Tibial artery (tissue), 4 donors: ENCODE results near the gene DGKI.

Experiments used
- DNase-seq, 2 donors: peaks; one replicate each; pipeline ENCODE4 v3.0.0-alpha.2; 2019
- H3K27ac ChIP-seq, 2 donors: fragments of 200-600 bp; sonication (generic) in 1 of 2; 1 replicate in 1 of 2; 2 replicates in 1 of 2; pipeline ENCODE4 v1.5.1; 2018 to 2019; ENCODE audit warnings: mild to moderate bottlenecking in 1 of 2
- H3K27me3 ChIP-seq, 2 donors: fragments of 200-600 bp; sonication (generic) in 1 of 2; one replicate each; pipeline versions ENCODE4 v1.5.1 to v1.6.0; 2016 to 2019
- H3K36me3 ChIP-seq, 3 donors: fragments of 200-600 bp; sonication (generic) in 2 of 3; one replicate each; pipeline ENCODE4 v1.5.1; 2016 to 2019; ENCODE audit warnings: mild to moderate bottlenecking in 2 of 3
- H3K4me1 ChIP-seq, 4 donors: fragments of 200-600 bp; sonication (generic) in 2 of 4; 1 replicate in 3 of 4; 2 replicates in 1 of 4; pipeline ENCODE4 v1.5.1; 2016 to 2019
- H3K4me3 ChIP-seq, 2 donors: fragments of 200-600 bp; sonication (generic) in 1 of 2; 1 replicate in 1 of 2; 2 replicates in 1 of 2; pipeline ENCODE4 v1.5.1; 2018 to 2019; ENCODE audit warnings: mild to moderate bottlenecking in 2 of 2
- H3K9me3 ChIP-seq, 3 donors: fragments of 200-600 bp; sonication (generic) in 1 of 3; one replicate each; pipeline ENCODE4 v1.5.1; 2016 to 2019
- CTCF ChIP-seq, 2 experiments: fragments of 200-600 bp in 1 of 2; fragments of 450-650 bp in 1 of 2; IDR thresholded peaks; one replicate each; pipeline ENCODE4 v1.5.1; 2017 to 2019; ENCODE audit warnings: antibody characterized with exemption in 2 of 2, mild to moderate bottlenecking in 1 of 2, moderate library complexity in 1 of 2
- intact Hi-C: fragments of 100-400 bp; cut with DNase I; formaldehyde crosslinking; loops from one replicate; pipeline ENCODE4 v1.15.0; 2023; ENCODE audit warnings: low total_unique reads

The DGKI gene

DNA sequence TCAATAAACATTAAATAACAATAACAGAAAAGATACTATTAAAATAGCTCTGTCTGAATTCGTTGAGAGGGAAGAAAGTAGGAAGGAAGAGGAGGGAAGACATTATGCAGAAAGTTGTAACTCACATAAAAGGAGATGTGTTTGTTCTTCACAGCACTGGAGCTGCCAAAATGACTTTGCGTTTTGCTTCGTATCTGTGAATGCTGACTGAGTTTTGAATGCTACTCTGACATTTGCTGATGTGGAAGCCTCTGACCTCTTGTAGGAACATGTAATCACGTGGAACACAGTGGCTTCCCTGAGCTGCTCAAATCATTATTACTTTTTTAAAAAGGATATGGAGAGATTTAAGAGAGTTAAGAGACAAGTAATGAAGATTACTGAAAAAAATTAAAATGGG, 15.6 kb upstream of the DGKI start:
- H3K27me3 ChIP-seq, result no peaks in the 10 kb centered on the region
- H3K27ac ChIP-seq, result no peak overlapping the region
- H3K4me3 ChIP-seq, result no peak overlapping the region
- H3K9me3 ChIP-seq, result no peaks in the 10 kb centered on the region
- TF ChIP-seq CTCF (IDR thresholded peaks at IDR 0.05), result no peak
- intact Hi-C loops, result no loop called here
- no peaks in the 10 kb centered on the region for H3K4me1 ChIP-seq
- peaks cover 29 to 48% (median 35%) of the 10 kb centered on the region in 3 donors for H3K36me3 ChIP-seq
- no peak for DNase-seq

- Histone ChIP-seq H3K27ac (no peak overlapping the region), H3K4me3 (no peak overlapping the region), H3K27me3 (no peaks in the 10 kb centered on the region), H3K9me3 (no peaks in the 10 kb centered on the region), H3K4me1 (no peaks in the 10 kb centered on the region), H3K36me3 (peaks cover 17 to 34% (median 19%) of the 10 kb centered on the region in 3 donors)
- DNase-seq, result no peak
- intact Hi-C loops, result no loop called here
- TF ChIP-seq CTCF (IDR thresholded peaks at IDR 0.05), result no peak
These were observed 13.8 kb upstream of the DGKI start for GRCh38 chr7:137860542-137860941.

DNA sequence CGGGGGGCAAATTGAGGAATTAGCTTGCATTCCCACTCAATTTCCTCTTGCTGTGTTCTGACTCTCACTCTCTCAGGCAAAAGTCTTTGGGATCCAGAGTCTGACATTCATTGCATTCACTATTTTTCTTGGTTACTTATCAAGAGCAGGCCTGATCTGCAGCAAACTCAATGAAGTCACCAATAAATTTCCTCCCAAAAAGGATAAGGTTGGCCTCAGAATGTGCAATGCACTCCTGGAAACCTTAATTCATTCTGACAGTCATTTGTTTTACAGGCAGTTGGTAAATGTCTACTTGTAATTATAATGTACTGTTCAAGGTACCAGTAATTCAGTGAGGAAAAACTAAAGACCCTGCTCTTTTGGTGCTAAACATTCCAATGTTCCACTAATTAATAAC, 6.3 kb upstream of the DGKI start:
- H3K4me3 ChIP-seq, result no peak overlapping the region
- H3K9me3 ChIP-seq, result no peaks in the 10 kb centered on the region
- TF ChIP-seq CTCF (IDR thresholded peaks at IDR 0.05), result no peak
- no peaks in the 10 kb centered on the region for H3K36me3 ChIP-seq
- no peak for DNase-seq
- intact Hi-C loops, result no loop called here
- H3K27ac ChIP-seq, result no peak overlapping the region
- H3K4me1 ChIP-seq, result no peaks in the 10 kb centered on the region
- H3K27me3 ChIP-seq, result no peaks in the 10 kb centered on the region

DNA sequence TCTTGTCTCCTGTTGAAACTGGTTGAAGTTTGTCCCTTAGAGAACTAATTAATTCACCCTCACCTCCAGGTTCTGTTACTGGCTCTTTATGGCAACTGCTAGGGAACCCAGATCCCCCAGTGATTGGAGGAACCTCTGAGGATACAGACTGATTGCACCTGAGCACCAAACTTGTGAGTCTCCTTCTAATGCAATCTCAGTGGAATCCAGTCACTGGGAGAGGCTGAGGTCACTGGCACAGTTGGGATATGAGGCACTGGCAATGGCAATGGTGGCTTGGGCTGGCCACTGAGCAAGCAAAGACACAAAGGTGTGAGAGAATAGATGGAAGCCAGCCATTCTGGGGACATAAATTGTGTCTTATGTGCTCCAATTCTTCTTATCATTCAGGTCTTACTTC, 5.3 kb upstream of the DGKI start:
- Histone ChIP-seq H3K9me3 (no peaks in the 10 kb centered on the region), H3K27ac (no peak overlapping the region), H3K4me3 (no peak overlapping the region), H3K4me1 (peaks cover 0 to 7% (median 4%) of the 10 kb centered on the region in 4 donors), H3K36me3 (no peaks in the 10 kb centered on the region), H3K27me3 (peaks cover 0 to 2% of the 10 kb centered on the region in 2 donors)
- intact Hi-C loops, result no loop called here
- no peak for DNase-seq
- no peak for TF ChIP-seq CTCF (IDR thresholded peaks at IDR 0.05)

DNA sequence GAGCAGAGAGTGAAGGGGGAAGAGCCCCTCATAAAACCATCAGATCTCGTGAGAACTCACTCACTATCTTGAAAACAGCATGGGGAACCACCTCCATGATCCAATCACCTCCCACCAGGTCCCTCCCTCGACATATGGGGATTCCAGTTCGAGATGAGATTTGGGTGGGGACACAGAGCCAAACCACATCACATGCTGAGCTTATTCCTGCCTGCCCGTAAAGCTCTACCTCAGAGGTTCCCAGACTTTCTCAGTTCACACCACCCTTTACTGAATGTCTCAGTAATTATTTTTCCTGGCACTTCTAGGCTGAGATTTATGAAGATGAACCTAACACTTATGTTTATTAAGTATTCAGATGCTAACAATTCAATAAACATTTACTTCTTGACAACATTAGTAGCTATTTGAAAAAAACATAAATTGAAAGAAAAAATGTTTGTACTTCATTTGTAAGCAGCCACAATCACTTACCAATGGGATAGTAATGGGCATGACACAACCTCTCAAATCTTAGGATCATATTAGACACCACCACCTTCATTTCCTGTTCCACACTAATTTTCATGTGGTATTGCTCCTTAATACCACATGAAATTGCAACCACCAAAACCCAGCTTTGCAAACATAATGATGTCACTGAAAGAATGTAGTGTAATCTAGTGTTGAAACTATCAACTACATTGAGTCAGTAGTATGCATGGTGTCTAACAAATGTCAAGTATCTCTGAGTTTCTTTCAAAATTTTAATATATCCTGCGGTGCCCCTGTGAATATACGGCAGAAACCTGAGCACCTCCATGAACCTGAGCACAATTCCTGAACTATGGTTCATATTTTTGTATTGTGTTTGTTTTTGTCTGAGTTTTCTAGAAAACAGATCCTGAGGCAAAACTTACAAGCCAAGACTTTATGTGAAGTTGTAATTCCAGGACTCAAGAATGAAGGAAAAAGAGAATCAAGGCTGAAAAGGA, 4.5 kb upstream of the DGKI start:
- H3K27me3 ChIP-seq, result peaks cover 0 to 7% of the 10 kb centered on the region in 2 donors
- no peaks in the 10 kb centered on the region for H3K9me3 ChIP-seq
- no peak overlapping the region for H3K27ac ChIP-seq
- peaks cover 0 to 13% (median 10%) of the 10 kb centered on the region in 4 donors for H3K4me1 ChIP-seq
- no peaks in the 10 kb centered on the region for H3K36me3 ChIP-seq
- no peak for DNase-seq
- no peak for TF ChIP-seq CTCF (IDR thresholded peaks at IDR 0.05)
- H3K4me3 ChIP-seq, result no peak overlapping the region
- intact Hi-C loops, result no loop called here
